HEK293 (cell line): ENCODE results near the gene TRMU.
A peak's percentile ranks its signal among the peaks of the same experiment; 100 is the strongest.

Experiments used
- CTCF ChIA-PET: fragments of 350-600 bp; formaldehyde crosslinking; extraction: SDS; loops from one replicate; lab custom pipeline; 2021; ENCODE audit warnings: antibody characterized with exemption; lab: Yijun Ruan, JAX
- POLR2A ChIA-PET: fragments of 300-600 bp; formaldehyde crosslinking; extraction: SDS; loops from one replicate; lab custom pipeline; 2020; ENCODE audit warnings: antibody characterized with exemption, inconsistent platforms; lab: Yijun Ruan, JAX
- H3K27ac ChIP-seq: fragments of 200-500 bp; sonication (Bioruptor generic); 2 replicates; pipeline ENCODE4 v1.5.1; 2014; ENCODE audit warnings: low read depth, low read length, control low read depth, inconsistent platforms; ENCODE audit errors: extremely low read depth
- H3K36me3 ChIP-seq, 2 experiments: fragments of 200-500 bp in 1 of 2; sonication (Bioruptor generic) in 1 of 2; 1 replicate in 1 of 2; 2 replicates in 1 of 2; pipeline ENCODE4 v1.5.1; 2014 to 2017; ENCODE audit warnings: inconsistent platforms in 2 of 2, low read length in 2 of 2; ENCODE audit not compliant: control insufficient read depth in 2 of 2, insufficient read depth in 1 of 2
- H3K4me1 ChIP-seq: fragments of 200-500 bp; sonication (Bioruptor generic); 2 replicates; pipeline ENCODE4 v1.5.1; 2014; ENCODE audit warnings: mild to moderate bottlenecking, low read length, inconsistent platforms; ENCODE audit not compliant: control insufficient read depth, insufficient read depth
- H3K4me3 ChIP-seq: 2 replicates; pipeline ENCODE4 v1.5.1; 2011; ENCODE audit warnings: low read depth, mild to moderate bottlenecking, control low read depth, low read length, moderate library complexity
- H3K9me3 ChIP-seq: fragments of 200-500 bp; sonication (Bioruptor generic); 2 replicates; pipeline ENCODE4 v1.5.1; 2014; ENCODE audit warnings: low read depth, low read length, inconsistent platforms; ENCODE audit not compliant: control insufficient read depth, insufficient read depth
- ATF2 ChIP-seq: fragments of 450-650 bp; formaldehyde crosslinking; IDR thresholded peaks from 2 replicates; pipeline ENCODE4 v1.5.1; 2016; ENCODE audit warnings: missing biosample characterization, missing genetic modification characterization, low read depth
- EGR2 ChIP-seq: fragments of 450-650 bp; formaldehyde crosslinking; IDR thresholded peaks from 2 replicates; pipeline ENCODE4 v1.5.1; 2016; ENCODE audit warnings: low read depth, missing biosample characterization, missing genetic modification characterization
- SCRT1 ChIP-seq: fragments of 450-650 bp; formaldehyde crosslinking; IDR thresholded peaks from 2 replicates; pipeline ENCODE4 v1.5.1; 2016; ENCODE audit warnings: missing biosample characterization, missing genetic modification characterization, borderline replicate concordance
- YY1 ChIP-seq: fragments of 450-650 bp; formaldehyde crosslinking; IDR thresholded peaks from 2 replicates; pipeline ENCODE4 v1.5.1; 2018; ENCODE audit warnings: missing biosample characterization, missing genetic modification characterization
- ZBTB48 ChIP-seq: fragments of 450-650 bp; formaldehyde crosslinking; IDR thresholded peaks from 2 replicates; pipeline ENCODE4 v1.5.1; 2016; ENCODE audit warnings: missing biosample characterization, missing genetic modification characterization
- ZBTB6 ChIP-seq: fragments of 450-650 bp; formaldehyde crosslinking; IDR thresholded peaks from 2 replicates; pipeline ENCODE4 v1.5.1; 2017; ENCODE audit warnings: missing biosample characterization, missing genetic modification characterization
- ZNF132 ChIP-seq: fragments of 450-650 bp; formaldehyde crosslinking; IDR thresholded peaks from 2 replicates; pipeline ENCODE4 v1.5.1; 2017; ENCODE audit warnings: missing biosample characterization, missing genetic modification characterization, borderline replicate concordance
- ZNF19 ChIP-seq: fragments of 450-650 bp; formaldehyde crosslinking; IDR thresholded peaks from 2 replicates; pipeline ENCODE4; 2016; ENCODE audit warnings: missing biosample characterization, missing genetic modification characterization, low read depth
- ZNF23 ChIP-seq: fragments of 450-650 bp; formaldehyde crosslinking; IDR thresholded peaks from 2 replicates; pipeline ENCODE4 v1.5.1; 2016; ENCODE audit warnings: missing biosample characterization, missing genetic modification characterization, borderline replicate concordance
- ZNF302 ChIP-seq: fragments of 450-650 bp; formaldehyde crosslinking; IDR thresholded peaks from 2 replicates; pipeline ENCODE4 v1.5.1; 2016; ENCODE audit warnings: missing biosample characterization, missing genetic modification characterization, low read depth
- ZNF416 ChIP-seq: fragments of 450-650 bp; formaldehyde crosslinking; IDR thresholded peaks from 2 replicates; pipeline ENCODE4 v1.5.1; 2016; ENCODE audit warnings: missing biosample characterization, missing genetic modification characterization
- ZNF426 ChIP-seq: fragments of 450-650 bp; formaldehyde crosslinking; IDR thresholded peaks from 2 replicates; pipeline ENCODE4 v1.5.1; 2017; ENCODE audit warnings: missing biosample characterization, missing genetic modification characterization, mild to moderate bottlenecking, inconsistent platforms, moderate library complexity
- ZNF555 ChIP-seq: fragments of 450-650 bp; formaldehyde crosslinking; conservative IDR thresholded peaks from 2 replicates; pipeline ENCODE4 v1.5.1; 2017; ENCODE audit warnings: missing biosample characterization, mild to moderate bottlenecking, missing genetic modification characterization, inconsistent platforms
- ZNF621 ChIP-seq: fragments of 450-650 bp; formaldehyde crosslinking; IDR thresholded peaks from 2 replicates; pipeline ENCODE4 v1.5.1; 2017; ENCODE audit warnings: missing biosample characterization, missing genetic modification characterization
- ZNF623 ChIP-seq: fragments of 450-650 bp; formaldehyde crosslinking; IDR thresholded peaks from 2 replicates; pipeline ENCODE4 v1.5.1; 2016; ENCODE audit warnings: missing biosample characterization, missing genetic modification characterization
- ZNF747 ChIP-seq: fragments of 450-650 bp; formaldehyde crosslinking; IDR thresholded peaks from 2 replicates; pipeline ENCODE4 v1.5.1; 2016; ENCODE audit warnings: missing biosample characterization, missing genetic modification characterization
- ZNF837 ChIP-seq: fragments of 450-650 bp; formaldehyde crosslinking; IDR thresholded peaks from 2 replicates; pipeline ENCODE4 v1.5.1; 2016; ENCODE audit warnings: missing biosample characterization, missing genetic modification characterization
- ZSCAN16 ChIP-seq: fragments of 450-650 bp; formaldehyde crosslinking; IDR thresholded peaks from 2 replicates; pipeline ENCODE4 v1.5.1; 2016; ENCODE audit warnings: missing biosample characterization, missing genetic modification characterization
- ZXDB ChIP-seq: fragments of 450-650 bp; formaldehyde crosslinking; IDR thresholded peaks from 2 replicates; pipeline ENCODE4 v1.5.1; 2016; ENCODE audit warnings: missing biosample characterization, missing genetic modification characterization
- TF ChIP-seq, protein P1 (sequence below): fragments of 450-650 bp; formaldehyde crosslinking; IDR thresholded peaks from 2 replicates; pipeline ENCODE4 v1.5.1; 2016; ENCODE audit warnings: missing biosample characterization, missing genetic modification characterization, borderline replicate concordance

Gene TRMU

GRCh38 chr22:46354176-46354992 lies 18.9 kb downstream of the TRMU start:
- Histone ChIP-seq H3K4me3 (no peak overlapping the region), H3K9me3 (no peaks in the 10 kb centered on the region), H3K27ac (no peak overlapping the region; the same call in 1 of the 2 replicates), H3K4me1 (peaks cover 6% of the 10 kb centered on the region; the same call in 1 of the 2 replicates), H3K36me3 (peaks cover 7 to 99% of the 10 kb centered on the region in 2 experiments)
- CTCF ChIA-PET: interaction anchor here (0.6 to 3.2 kb wide), 8 partner anchors 9 to 449 kb away, joined by 3 to 36 read pairs (median 3); no protein-coding TSS in a partner anchor
- TF ChIP-seq SCRT1: 0 out of 2 replicates have a peak, but pooled peaks have one; percentile 26
- no peak for TF ChIP-seq EGR2 (tag by site-specific recombination)
- POLR2A ChIA-PET: no interaction called here

GRCh38 chr22:46354993-46355305 lies 19.4 kb downstream of the TRMU start:
- TF ChIP-seq YY1 (tag by site-specific recombination) (no peak), ZNF302 (tag by site-specific recombination) (no peak), ZBTB6 (tag by site-specific recombination) (no peak), ZNF416 (tag by site-specific recombination) (no peak), ATF2 (no peak), ZNF23 (tag by site-specific recombination) (no peak), ZSCAN16 (tag by site-specific recombination) (no peak), SCRT1 (no peak), ZBTB48 (no peak), ZNF555 (tag by site-specific recombination) (no peak), ZNF623 (no peak), ZXDB (tag by site-specific recombination) (no peak), ZNF837 (tag by site-specific recombination) (no peak), ZNF19 (tag by site-specific recombination) (no peak)
- TF ChIP-seq, all 188 proteins: peak for 0
- POLR2A ChIA-PET: no interaction called here

DNA sequence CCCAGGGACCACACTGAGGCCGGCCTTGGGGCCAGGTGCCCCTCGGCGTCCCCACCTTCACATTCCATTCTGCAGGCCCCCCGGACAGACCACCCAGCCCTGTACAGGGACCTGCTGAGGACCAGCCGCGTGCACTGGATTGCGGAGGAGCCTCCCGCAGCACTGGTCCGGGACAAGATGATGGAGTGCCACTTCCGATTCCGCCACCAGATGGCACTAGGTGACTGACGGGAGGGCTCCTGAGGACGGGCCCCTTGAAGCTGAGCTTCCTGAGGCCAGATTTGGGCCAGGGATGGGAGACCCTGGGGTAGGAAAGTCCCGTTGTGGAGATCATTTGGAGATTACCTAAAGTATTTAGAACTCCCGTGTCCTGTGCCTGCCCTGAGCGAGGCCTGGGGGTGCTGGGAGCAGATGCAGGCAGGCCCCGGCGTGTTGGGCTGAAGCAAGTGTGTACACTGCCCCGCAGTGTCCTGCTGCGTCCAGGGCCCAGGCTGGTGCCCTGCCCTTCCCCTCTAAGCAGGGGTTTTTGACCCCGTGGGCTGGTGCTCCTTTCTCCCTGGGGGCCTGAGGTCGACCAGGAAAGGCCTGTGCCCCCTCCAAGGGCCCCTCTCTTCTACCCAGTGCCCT lies 20.0 kb downstream of the TRMU start:
- ChIA-PET POLR2A (no interaction called here), CTCF (interaction anchor here (0.7 to 3.2 kb wide), 8 partner anchors 12 to 298 kb away, joined by 3 to 36 read pairs (median 4); no protein-coding TSS in a partner anchor)
- Histone ChIP-seq H3K36me3 (peaks cover 0 to 99% of the 10 kb centered on the region in 2 experiments; a peak in 2 of 3 replicates), H3K4me1 (peaks cover 6% of the 10 kb centered on the region; the same call in 1 of the 2 replicates), H3K9me3 (no peaks in the 10 kb centered on the region), H3K4me3 (no peak overlapping the region), H3K27ac (no peak overlapping the region)
- TF ChIP-seq ZNF426 (tag by site-specific recombination): no peak
- no peak for TF ChIP-seq ZNF621 (tag by site-specific recombination)
- TF ChIP-seq, protein P1, sequence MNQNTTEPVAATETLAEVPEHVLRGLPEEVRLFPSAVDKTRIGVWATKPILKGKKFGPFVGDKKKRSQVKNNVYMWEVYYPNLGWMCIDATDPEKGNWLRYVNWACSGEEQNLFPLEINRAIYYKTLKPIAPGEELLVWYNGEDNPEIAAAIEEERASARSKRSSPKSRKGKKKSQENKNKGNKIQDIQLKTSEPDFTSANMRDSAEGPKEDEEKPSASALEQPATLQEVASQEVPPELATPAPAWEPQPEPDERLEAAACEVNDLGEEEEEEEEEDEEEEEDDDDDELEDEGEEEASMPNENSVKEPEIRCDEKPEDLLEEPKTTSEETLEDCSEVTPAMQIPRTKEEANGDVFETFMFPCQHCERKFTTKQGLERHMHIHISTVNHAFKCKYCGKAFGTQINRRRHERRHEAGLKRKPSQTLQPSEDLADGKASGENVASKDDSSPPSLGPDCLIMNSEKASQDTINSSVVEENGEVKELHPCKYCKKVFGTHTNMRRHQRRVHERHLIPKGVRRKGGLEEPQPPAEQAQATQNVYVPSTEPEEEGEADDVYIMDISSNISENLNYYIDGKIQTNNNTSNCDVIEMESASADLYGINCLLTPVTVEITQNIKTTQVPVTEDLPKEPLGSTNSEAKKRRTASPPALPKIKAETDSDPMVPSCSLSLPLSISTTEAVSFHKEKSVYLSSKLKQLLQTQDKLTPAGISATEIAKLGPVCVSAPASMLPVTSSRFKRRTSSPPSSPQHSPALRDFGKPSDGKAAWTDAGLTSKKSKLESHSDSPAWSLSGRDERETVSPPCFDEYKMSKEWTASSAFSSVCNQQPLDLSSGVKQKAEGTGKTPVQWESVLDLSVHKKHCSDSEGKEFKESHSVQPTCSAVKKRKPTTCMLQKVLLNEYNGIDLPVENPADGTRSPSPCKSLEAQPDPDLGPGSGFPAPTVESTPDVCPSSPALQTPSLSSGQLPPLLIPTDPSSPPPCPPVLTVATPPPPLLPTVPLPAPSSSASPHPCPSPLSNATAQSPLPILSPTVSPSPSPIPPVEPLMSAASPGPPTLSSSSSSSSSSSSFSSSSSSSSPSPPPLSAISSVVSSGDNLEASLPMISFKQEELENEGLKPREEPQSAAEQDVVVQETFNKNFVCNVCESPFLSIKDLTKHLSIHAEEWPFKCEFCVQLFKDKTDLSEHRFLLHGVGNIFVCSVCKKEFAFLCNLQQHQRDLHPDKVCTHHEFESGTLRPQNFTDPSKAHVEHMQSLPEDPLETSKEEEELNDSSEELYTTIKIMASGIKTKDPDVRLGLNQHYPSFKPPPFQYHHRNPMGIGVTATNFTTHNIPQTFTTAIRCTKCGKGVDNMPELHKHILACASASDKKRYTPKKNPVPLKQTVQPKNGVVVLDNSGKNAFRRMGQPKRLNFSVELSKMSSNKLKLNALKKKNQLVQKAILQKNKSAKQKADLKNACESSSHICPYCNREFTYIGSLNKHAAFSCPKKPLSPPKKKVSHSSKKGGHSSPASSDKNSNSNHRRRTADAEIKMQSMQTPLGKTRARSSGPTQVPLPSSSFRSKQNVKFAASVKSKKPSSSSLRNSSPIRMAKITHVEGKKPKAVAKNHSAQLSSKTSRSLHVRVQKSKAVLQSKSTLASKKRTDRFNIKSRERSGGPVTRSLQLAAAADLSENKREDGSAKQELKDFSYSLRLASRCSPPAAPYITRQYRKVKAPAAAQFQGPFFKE (tag by site-specific recombination): no peak
- TF ChIP-seq ZNF132 (tag by site-specific recombination): no peak
- no peak for TF ChIP-seq ZNF747

More at GRCh38 chr22:46354993-46355305, 19.4 kb downstream of the TRMU start:
- Histone ChIP-seq H3K4me3 (no peak overlapping the region), H3K4me1 (peaks cover 6% of the 10 kb centered on the region; the same call in 1 of the 2 replicates), H3K36me3 (peaks cover 3 to 99% of the 10 kb centered on the region in 2 experiments; a peak in 2 of 3 replicates), H3K27ac (no peak overlapping the region), H3K9me3 (no peaks in the 10 kb centered on the region)
- CTCF ChIA-PET: interaction anchor here (0.6 to 3.2 kb wide), 9 partner anchors 13 to 449 kb away, joined by 3 to 36 read pairs (median 4); no protein-coding TSS in a partner anchor
